ENCODE results near the gene TMEM179B. TPM values are rescaled to one million over a fixed set of nuclear protein-coding genes. Genes with fewer than 3 reads are reported as not detected.

Gene TMEM179B
- total and polyA plus RNA-seq, 9 of the 15 experiments (the other 6 are each of a cell fraction or from before 2014, with no cell fraction given), result 27.7 to 105 (median 37.0) TPM

DNA sequence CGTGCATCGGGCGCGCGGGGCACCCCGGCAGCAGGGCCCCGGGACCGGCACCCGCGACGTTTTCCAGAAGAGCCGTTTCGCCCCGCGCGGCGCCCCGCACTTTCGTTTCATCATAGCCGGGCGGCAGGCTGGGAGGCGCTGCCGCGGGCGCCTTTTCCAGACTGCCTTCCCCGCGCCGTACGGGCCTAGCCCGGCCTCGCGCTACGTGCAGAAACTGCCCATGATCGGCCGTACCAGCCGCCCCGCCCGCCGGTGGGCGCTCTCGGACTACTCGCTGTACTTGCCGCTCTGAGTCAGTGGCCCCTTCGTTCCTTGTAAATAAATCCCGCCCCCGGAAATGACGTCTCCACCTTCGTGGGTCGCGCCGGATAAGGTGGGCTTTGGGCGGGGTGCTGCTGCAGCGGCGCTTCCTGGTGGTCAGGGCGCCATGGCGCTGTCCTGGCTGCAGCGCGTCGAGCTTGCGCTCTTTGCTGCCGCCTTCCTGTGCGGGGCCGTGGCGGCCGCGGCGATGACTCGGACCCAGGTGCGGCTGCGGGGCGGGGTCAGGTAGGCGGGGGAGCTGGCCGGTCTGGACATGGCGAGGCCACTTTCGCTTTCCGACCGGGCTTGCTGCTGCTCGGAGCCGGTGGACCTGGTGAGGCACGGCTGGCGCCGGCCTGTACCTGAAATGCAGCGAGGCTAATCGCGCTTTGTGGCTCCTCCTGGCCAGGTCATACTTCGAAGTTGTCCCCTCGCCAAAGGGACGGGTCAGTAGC lies at the start of gene TMEM179B (continued):
- no peak for TF ChIP-seq ZNF12 (CRISPR knock-in tag; IDR thresholded peaks at IDR 0.05)
- no peak for TF ChIP-seq BDP1 (IDR thresholded peaks at IDR 0.05; ENCODE audit: insufficient read depth, insufficient read length)
- TF ChIP-seq ZNF212 (CRISPR knock-in tag; IDR thresholded peaks at IDR 0.05), result no peak
- TF ChIP-seq, protein P1, sequence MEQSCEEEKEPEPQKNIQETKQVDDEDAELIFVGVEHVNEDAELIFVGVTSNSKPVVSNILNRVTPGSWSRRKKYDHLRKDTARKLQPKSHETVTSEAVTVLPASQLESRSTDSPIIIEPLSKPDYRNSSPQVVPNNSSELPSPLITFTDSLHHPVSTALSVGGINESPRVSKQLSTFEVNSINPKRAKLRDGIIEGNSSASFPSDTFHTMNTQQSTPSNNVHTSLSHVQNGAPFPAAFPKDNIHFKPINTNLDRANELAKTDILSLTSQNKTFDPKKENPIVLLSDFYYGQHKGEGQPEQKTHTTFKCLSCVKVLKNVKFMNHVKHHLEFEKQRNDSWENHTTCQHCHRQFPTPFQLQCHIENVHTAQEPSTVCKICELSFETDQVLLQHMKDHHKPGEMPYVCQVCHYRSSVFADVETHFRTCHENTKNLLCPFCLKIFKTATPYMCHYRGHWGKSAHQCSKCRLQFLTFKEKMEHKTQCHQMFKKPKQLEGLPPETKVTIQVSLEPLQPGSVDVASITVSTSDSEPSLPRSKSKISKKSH (CRISPR knock-in tag; IDR thresholded peaks at IDR 0.05), result 0 out of 2 replicates have a peak, but pooled peaks have one; percentile 10
- TF ChIP-seq NR2C1 (IDR thresholded peaks at IDR 0.05), result no peak; the same call in 1 of the 2 replicates
- TF ChIP-seq NR2C1 (tag; IDR thresholded peaks at IDR 0.05), result no peak
- TF ChIP-seq, protein P2, sequence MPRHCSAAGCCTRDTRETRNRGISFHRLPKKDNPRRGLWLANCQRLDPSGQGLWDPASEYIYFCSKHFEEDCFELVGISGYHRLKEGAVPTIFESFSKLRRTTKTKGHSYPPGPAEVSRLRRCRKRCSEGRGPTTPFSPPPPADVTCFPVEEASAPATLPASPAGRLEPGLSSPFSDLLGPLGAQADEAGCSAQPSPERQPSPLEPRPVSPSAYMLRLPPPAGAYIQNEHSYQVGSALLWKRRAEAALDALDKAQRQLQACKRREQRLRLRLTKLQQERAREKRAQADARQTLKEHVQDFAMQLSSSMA (CRISPR knock-in tag; IDR thresholded peaks at IDR 0.05), result peak; percentile 63
- TF ChIP-seq SREBF2 (CRISPR knock-in tag; IDR thresholded peaks at IDR 0.05), result no peak
- no peak for TF ChIP-seq MECOM (CRISPR knock-in tag; IDR thresholded peaks at IDR 0.05)
- no peak for TF ChIP-seq SAP30 (IDR thresholded peaks at IDR 0.05; ENCODE audit: borderline replicate concordance, insufficient read depth, low read depth, low read length, poor library complexity, severe bottlenecking)
- TF ChIP-seq, protein P3, sequence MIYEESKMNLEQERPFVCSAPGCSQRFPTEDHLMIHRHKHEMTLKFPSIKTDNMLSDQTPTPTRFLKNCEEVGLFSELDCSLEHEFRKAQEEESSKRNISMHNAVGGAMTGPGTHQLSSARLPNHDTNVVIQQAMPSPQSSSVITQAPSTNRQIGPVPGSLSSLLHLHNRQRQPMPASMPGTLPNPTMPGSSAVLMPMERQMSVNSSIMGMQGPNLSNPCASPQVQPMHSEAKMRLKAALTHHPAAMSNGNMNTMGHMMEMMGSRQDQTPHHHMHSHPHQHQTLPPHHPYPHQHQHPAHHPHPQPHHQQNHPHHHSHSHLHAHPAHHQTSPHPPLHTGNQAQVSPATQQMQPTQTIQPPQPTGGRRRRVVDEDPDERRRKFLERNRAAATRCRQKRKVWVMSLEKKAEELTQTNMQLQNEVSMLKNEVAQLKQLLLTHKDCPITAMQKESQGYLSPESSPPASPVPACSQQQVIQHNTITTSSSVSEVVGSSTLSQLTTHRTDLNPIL (CRISPR knock-in tag; IDR thresholded peaks at IDR 0.05), result no peak
- TF ChIP-seq ZNF696 (CRISPR knock-in tag; conservative IDR thresholded peaks at IDR 0.05), result no peak
- TF ChIP-seq HNRNPUL1 (IDR thresholded peaks at IDR 0.05; ENCODE audit: low read length), result no peak
- TF ChIP-seq ZNF785 (CRISPR knock-in tag; IDR thresholded peaks at IDR 0.05), result no peak
- no peak for TF ChIP-seq ZNF184 (CRISPR knock-in tag; IDR thresholded peaks at IDR 0.05)
- TF ChIP-seq NBN (IDR thresholded peaks at IDR 0.05; ENCODE audit: low read depth), result peak; percentile 43; the same call in 1 of the 2 replicates
- TF ChIP-seq ZNF23 (CRISPR knock-in tag; IDR thresholded peaks at IDR 0.05), result no peak
- no peak for TF ChIP-seq BCL6 (CRISPR knock-in tag; IDR thresholded peaks at IDR 0.05)
- TF ChIP-seq LARP7 (IDR thresholded peaks at IDR 0.05), result no peak
- TF ChIP-seq SP2 (IDR thresholded peaks at IDR 0.05; ENCODE audit: extremely low read depth, low read depth, low read length, poor library complexity, severe bottlenecking), result peak; percentile 28
- TF ChIP-seq ZNF444 (CRISPR knock-in tag; IDR thresholded peaks at IDR 0.05), result no peak
- peak; percentile 16 for TF ChIP-seq HNRNPLL (IDR thresholded peaks at IDR 0.05; ENCODE audit: low read depth, low read length, poor library complexity, severe bottlenecking)
- no peak for TF ChIP-seq NFE2L1 (tag; IDR thresholded peaks at IDR 0.05; ENCODE audit: borderline replicate concordance, low read depth)
- TF ChIP-seq, protein P4, sequence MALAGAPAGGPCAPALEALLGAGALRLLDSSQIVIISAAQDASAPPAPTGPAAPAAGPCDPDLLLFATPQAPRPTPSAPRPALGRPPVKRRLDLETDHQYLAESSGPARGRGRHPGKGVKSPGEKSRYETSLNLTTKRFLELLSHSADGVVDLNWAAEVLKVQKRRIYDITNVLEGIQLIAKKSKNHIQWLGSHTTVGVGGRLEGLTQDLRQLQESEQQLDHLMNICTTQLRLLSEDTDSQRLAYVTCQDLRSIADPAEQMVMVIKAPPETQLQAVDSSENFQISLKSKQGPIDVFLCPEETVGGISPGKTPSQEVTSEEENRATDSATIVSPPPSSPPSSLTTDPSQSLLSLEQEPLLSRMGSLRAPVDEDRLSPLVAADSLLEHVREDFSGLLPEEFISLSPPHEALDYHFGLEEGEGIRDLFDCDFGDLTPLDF (CRISPR knock-in tag; IDR thresholded peaks at IDR 0.05), result peak; percentile 79
- no peak for TF ChIP-seq MAFG (tag; conservative IDR thresholded peaks at IDR 0.05)
- TF ChIP-seq ZNF668 (CRISPR knock-in tag; IDR thresholded peaks at IDR 0.05), result no peak
